HG02870 (cell line): ENCODE data around the gene EPOP.
"Not testable (repeated sequence)": the region's sequence is repeated elsewhere in the genome, so short reads cannot be mapped to it uniquely, and the experiment has no call there.

Source experiments
- ATAC-seq: cut with Tn5 transposase; IDR thresholded peaks from one replicate; pipeline ENCODE4 v1.9.1; 2021; ENCODE audit warnings: mild to moderate bottlenecking, moderate library complexity; ENCODE audit not compliant: unreplicated experiment

EPOP gene

GRCh38 chr17:38654411-38655398 lies 20.1 kb downstream of the EPOP start:
- ATAC-seq, result no peak

GRCh38 chr17:38653679-38654078 lies 21.1 kb downstream of the EPOP start:
- no peak for ATAC-seq

GRCh38 chr17:38653230-38653629 lies 21.5 kb downstream of the EPOP start:
- no peak for ATAC-seq

- ATAC-seq, result not testable (repeated sequence)
Observed at GRCh38 chr17:38650653-38651173, 24.0 kb downstream of the EPOP start.

- no peak for ATAC-seq
Observed at GRCh38 chr17:38637951-38638350, 36.8 kb downstream of the EPOP start.

GRCh38 chr17:38636054-38636453 lies 38.7 kb downstream of the EPOP start:
- ATAC-seq, result no peak

- no peak for ATAC-seq
Observed at GRCh38 chr17:38632334-38632733, 42.4 kb downstream of the EPOP start.

- no peak for ATAC-seq
Observed at GRCh38 chr17:38628441-38628840, 46.3 kb downstream of the EPOP start.

GRCh38 chr17:38627957-38628356 lies 46.8 kb downstream of the EPOP start:
- no peak for ATAC-seq

- ATAC-seq, result not testable (repeated sequence)
Observed at GRCh38 chr17:38626606-38627226, 48.0 kb downstream of the EPOP start.

GRCh38 chr17:38625482-38625881 lies 49.3 kb downstream of the EPOP start:
- ATAC-seq, result no peak

GRCh38 chr17:38624782-38625355 lies 49.9 kb downstream of the EPOP start:
- ATAC-seq, result peak; percentile 65
